SK-N-SH (cell line): ENCODE data around the gene GAP43. TPM values are rescaled to one million over a fixed set of nuclear protein-coding genes. Genes with fewer than 3 reads are reported as not detected.
A peak's percentile ranks its signal among the peaks of the same experiment; 100 is the strongest.

Experiments used
- CTCF ChIA-PET: fragments of 300-600, 350-600 bp; formaldehyde crosslinking; extraction: SDS; loops from one replicate; lab custom pipeline; 2021; lab: Yijun Ruan, JAX
- POLR2A ChIA-PET: fragments of 350-600 bp; sonication (Branson Sonifier 250); formaldehyde crosslinking; extraction: SDS; loops from one replicate; lab custom pipeline; 2020; ENCODE audit warnings: antibody characterized with exemption, inconsistent platforms; lab: Yijun Ruan, JAX
- DNase-seq: peaks from one replicate; pipeline ENCODE4 v3.0.0; 2012
- H2AFZ ChIP-seq: fragments of 200-600 bp; sonication (generic); 2 replicates; pipeline ENCODE4 v1.8.1; 2016; ENCODE audit warnings: antibody characterized with exemption, mild to moderate bottlenecking, low read depth
- H3F3A ChIP-seq: fragments of 200-600 bp; sonication (generic); replicated peaks from 2 replicates; pipeline ENCODE3; 2016; ENCODE audit warnings: antibody characterized with exemption, mild to moderate bottlenecking; ENCODE audit not compliant: insufficient read depth
- H3K27ac ChIP-seq, 2 experiments: fragments of 200-500 bp in 1 of 2; fragments of 200-600 bp in 1 of 2; sonication (Bioruptor generic) in 1 of 2; sonication (generic), shearing (Covaris generic) in 1 of 2; 2 replicates each; pipeline versions ENCODE4 v1.5.1 to v1.6.1; 2014 to 2016; ENCODE audit warnings: low read depth in 2 of 2, inconsistent platforms in 1 of 2, low read length in 1 of 2, mild to moderate bottlenecking in 1 of 2, mixed read lengths in 1 of 2
- H3K27me3 ChIP-seq: fragments of 200-600 bp; sonication (generic), shearing (Covaris generic); 2 replicates; pipeline ENCODE4 v1.6.1; 2016; ENCODE audit warnings: mixed run types; ENCODE audit not compliant: insufficient read depth
- H3K36me3 ChIP-seq, 2 experiments: fragments of 200-500 bp in 1 of 2; fragments of 200-600 bp in 1 of 2; sonication (Bioruptor generic) in 1 of 2; sonication (generic) in 1 of 2; replicated peaks in 1 of 2; 2 replicates each; pipeline versions ENCODE3 to v1.5.1; 2014 to 2016; ENCODE audit warnings: low read length in 1 of 2, mild to moderate bottlenecking in 1 of 2; ENCODE audit not compliant: insufficient read depth in 2 of 2, control insufficient read depth in 1 of 2
- H3K4me1 ChIP-seq, 2 experiments: fragments of 200-500 bp in 1 of 2; fragments of 200-600 bp in 1 of 2; sonication (Bioruptor generic) in 1 of 2; sonication (generic), shearing (Covaris generic) in 1 of 2; 2 replicates each; pipeline versions ENCODE4 v1.5.1 to v1.6.1; 2014 to 2016; ENCODE audit warnings: low read depth in 1 of 2, low read length in 1 of 2, mixed run types in 1 of 2; ENCODE audit not compliant: insufficient read depth in 2 of 2, control insufficient read depth in 1 of 2
- H3K4me2 ChIP-seq: fragments of 200-600 bp; sonication (generic), shearing (Covaris generic); 2 replicates; pipeline ENCODE4 v1.6.1; 2017; ENCODE audit warnings: mixed run types
- H3K4me3 ChIP-seq, 2 experiments: fragments of 200-500 bp in 1 of 2; fragments of 200-600 bp in 1 of 2; sonication (Bioruptor generic) in 1 of 2; sonication (generic), shearing (Covaris generic) in 1 of 2; 2 replicates each; pipeline versions ENCODE4 v1.5.1 to v1.8.1; 2014 to 2016; ENCODE audit warnings: low read depth in 2 of 2, inconsistent platforms in 1 of 2, low read length in 1 of 2, mild to moderate bottlenecking in 1 of 2, mixed read lengths in 1 of 2, moderate library complexity in 1 of 2
- H3K79me2 ChIP-seq: fragments of 200-600 bp; sonication (generic); 2 replicates; pipeline ENCODE4 v1.8.1; 2017; ENCODE audit warnings: mild to moderate bottlenecking; ENCODE audit not compliant: insufficient read depth
- H3K9ac ChIP-seq: fragments of 200-600 bp; sonication (generic); 2 replicates; pipeline ENCODE4 v1.6.1; 2017; ENCODE audit warnings: mixed run types
- H3K9me2 ChIP-seq: fragments of 200-600 bp; sonication (generic); 2 replicates; pipeline ENCODE4 v1.6.1; 2017; ENCODE audit warnings: mixed run types
- H3K9me3 ChIP-seq: fragments of 200-600 bp; sonication (generic); 2 replicates; pipeline ENCODE4 v1.6.1; 2017; ENCODE audit warnings: mixed run types, mild to moderate bottlenecking, moderate library complexity
- H4K20me1 ChIP-seq: fragments of 200-600 bp; sonication (generic); 2 replicates; pipeline ENCODE4 v1.6.1; 2017; ENCODE audit warnings: mild to moderate bottlenecking, mixed run types; ENCODE audit not compliant: insufficient read depth
- FOXJ3 ChIP-seq: sonication (generic); formaldehyde crosslinking; IDR thresholded peaks from 2 replicates; pipeline ENCODE4 v1.5.1; 2020; ENCODE audit warnings: mild to moderate bottlenecking, missing genetic modification reagents
- FOXM1 ChIP-seq: IDR thresholded peaks from 2 replicates; pipeline ENCODE4 v1.4.0; 2012; ENCODE audit warnings: low read depth, mild to moderate bottlenecking
- GABPA ChIP-seq: IDR thresholded peaks from 2 replicates; pipeline ENCODE4 v1.4.0; 2012; ENCODE audit warnings: low read depth, mild to moderate bottlenecking
- IRF3 ChIP-seq: fragments of 150-350 bp; IDR thresholded peaks from 2 replicates; pipeline ENCODE4 v1.6.1; 2016; ENCODE audit warnings: mild to moderate bottlenecking, low read depth, low read length
- JUND ChIP-seq: IDR thresholded peaks from 2 replicates; pipeline ENCODE4 v1.4.0; 2012
- MAX ChIP-seq: IDR thresholded peaks from 2 replicates; pipeline ENCODE4 v1.4.0; 2012; ENCODE audit warnings: low read depth
- PBX3 ChIP-seq: IDR thresholded peaks from 2 replicates; pipeline ENCODE4; 2012
- RAD21 ChIP-seq: IDR thresholded peaks from 2 replicates; pipeline ENCODE4 v1.6.1; 2012; ENCODE audit warnings: mild to moderate bottlenecking, low read length
- RFX5 ChIP-seq: IDR thresholded peaks from 2 replicates; pipeline ENCODE4 v1.6.1; 2012; ENCODE audit warnings: mild to moderate bottlenecking, improper control_type of control experiment, low read length
- RXRA ChIP-seq: IDR thresholded peaks from 2 replicates; pipeline ENCODE4 v1.4.0; 2012; ENCODE audit warnings: low read depth, mild to moderate bottlenecking, borderline replicate concordance
- TEAD4 ChIP-seq: IDR thresholded peaks from 2 replicates; pipeline ENCODE4 v1.4.0; 2012; ENCODE audit warnings: mild to moderate bottlenecking, borderline replicate concordance; ENCODE audit not compliant: insufficient read depth
- USF1 ChIP-seq: IDR thresholded peaks from 2 replicates; pipeline ENCODE4 v1.4.0; 2012; ENCODE audit warnings: low read depth, borderline replicate concordance
- whole genome bisulfite sequencing: methylation state at CpG from one replicate; pipeline ENCODE4 v1.1.6; 2017; ENCODE audit warnings: low lambda C conversion rate; 5-methylcytosine and 5-hydroxymethylcytosine counted together
- polyA plus RNA-seq, 3 experiments: library from polyadenylated mRNA; depleted of rRNA; stranded (reverse); fragments of >200 nt; gene quantifications; 2 replicates each; pipeline ENCODE4 v1.2.3, GENCODE V29; 2012

Gene GAP43
- polyA plus RNA-seq, 1 of the 3 experiments (the other 2 are of a cell fraction) = 14.0 TPM

GRCh38 chr3:115615001-115615814, 8.1 kb upstream of the GAP43 start:
- Histone ChIP-seq H3K27ac (no peak overlapping the region), H3K4me3 (no peak overlapping the region), H3K9ac (no peak overlapping the region), H3K9me3 (no peaks in the 10 kb centered on the region), H4K20me1 (no peaks in the 10 kb centered on the region), H3K27me3 (no peaks in the 10 kb centered on the region), H3K9me2 (no peaks in the 10 kb centered on the region), H3K4me2 (no peak overlapping the region), H3F3A (no peaks in the 10 kb centered on the region), H3K4me1 (peaks cover 0 to 3% of the 10 kb centered on the region in 2 experiments; a peak in 1 of 4 replicates), H2AFZ (no peak overlapping the region), H3K36me3 (no peaks in the 10 kb centered on the region), H3K79me2 (no peaks in the 10 kb centered on the region)
- no peak for DNase-seq
- ChIA-PET POLR2A (no interaction called here), CTCF (interaction anchor here (1.7 kb wide), 1 partner anchor 170 kb away, joined by 4 read pairs; no protein-coding TSS in a partner anchor)
- TF ChIP-seq JUND = peak; percentile 12; the same call in 1 of the 2 replicates
- TF ChIP-seq FOXJ3 (CRISPR knock-in tag) = no peak
- 66% methylated on average over 2 of the region's 2 CpGs for WGBS

- Histone ChIP-seq H3K4me2 (no peak overlapping the region), H3K27ac (no peak overlapping the region), H3F3A (no peaks in the 10 kb centered on the region), H3K4me1 (peaks cover 0 to 3% of the 10 kb centered on the region in 2 experiments; a peak in 1 of 4 replicates), H4K20me1 (no peaks in the 10 kb centered on the region), H2AFZ (no peak overlapping the region), H3K4me3 (no peak overlapping the region), H3K79me2 (no peaks in the 10 kb centered on the region)
- POLR2A ChIA-PET = no interaction called here
- DNase-seq = no peak
- CTCF ChIA-PET = interaction anchor here (0.6 kb wide), 1 partner anchor 54 kb away, joined by 3 read pairs; no protein-coding TSS in a partner anchor
- WGBS = 82% methylated on average over 4 of the region's 4 CpGs
- TF ChIP-seq PBX3 (no peak), USF1 (no peak), RXRA (no peak)
- TF ChIP-seq, all 33 proteins: peak for 0
- no peaks in the 10 kb centered on the region for H3K9me2 ChIP-seq
- H3K9me3 ChIP-seq = no peaks in the 10 kb centered on the region
- no peaks in the 10 kb centered on the region for H3K36me3 ChIP-seq
- H3K9ac ChIP-seq = no peak overlapping the region
- H3K27me3 ChIP-seq = no peaks in the 10 kb centered on the region
Measured at GRCh38 chr3:115616461-115616860, 6.8 kb upstream of the GAP43 start.

GRCh38 chr3:115617591-115617990, 5.7 kb upstream of the GAP43 start:
- Histone ChIP-seq H3K4me2 (no peak overlapping the region), H3K79me2 (no peaks in the 10 kb centered on the region), H3K9me2 (no peaks in the 10 kb centered on the region), H3K9ac (no peak overlapping the region), H3K4me1 (peaks cover 0 to 3% of the 10 kb centered on the region in 2 experiments; a peak in 1 of 4 replicates), H3F3A (peaks cover 4% of the 10 kb centered on the region), H3K27me3 (no peaks in the 10 kb centered on the region), H3K4me3 (no peak overlapping the region), H3K36me3 (no peaks in the 10 kb centered on the region), H2AFZ (no peak overlapping the region), H4K20me1 (no peaks in the 10 kb centered on the region), H3K9me3 (no peaks in the 10 kb centered on the region), H3K27ac (no peak overlapping the region)
- TF ChIP-seq RFX5 (no peak), IRF3 (no peak), TEAD4 (no peak), FOXJ3 (CRISPR knock-in tag) (no peak), MAX (no peak), GABPA (no peak), FOXM1 (no peak), RAD21 (no peak)
- ChIA-PET POLR2A (no interaction called here), CTCF (interaction anchor here (0.6 kb wide), 1 partner anchor 44 kb away, joined by 3 read pairs; no protein-coding TSS in a partner anchor)
- no peak for DNase-seq
- WGBS = 66% methylated on average over 1 of the region's 1 CpG
